ENCODE data around the gene FGF22.
"Not testable (repeated sequence)": the region's sequence is repeated elsewhere in the genome, so short reads cannot be mapped to it uniquely, and the experiment has no call there.

FGF22 gene

DNA sequence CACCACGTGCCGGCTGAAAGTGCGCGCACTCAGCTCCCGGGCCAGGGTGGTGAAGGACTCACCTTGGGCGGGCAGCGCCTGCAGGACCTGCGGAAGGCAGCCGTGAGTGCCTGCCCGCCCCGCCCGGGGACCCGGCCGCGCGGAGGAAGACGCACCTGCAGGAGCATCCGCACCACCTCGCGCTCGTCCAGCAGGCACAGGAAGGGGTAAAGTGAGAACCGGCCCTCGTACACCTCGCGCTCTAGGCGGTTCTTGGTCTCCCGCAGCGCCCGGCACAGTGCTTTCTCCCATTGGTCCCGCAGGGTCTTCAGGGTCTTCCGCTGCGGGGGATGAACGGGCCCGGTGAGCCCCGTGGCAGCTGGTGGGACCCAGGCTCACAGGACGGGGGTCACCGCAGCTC lies 17.0 kb upstream of the FGF22 start:
- DNase-seq (ENCODE audit: low spot score): no peak

DNA sequence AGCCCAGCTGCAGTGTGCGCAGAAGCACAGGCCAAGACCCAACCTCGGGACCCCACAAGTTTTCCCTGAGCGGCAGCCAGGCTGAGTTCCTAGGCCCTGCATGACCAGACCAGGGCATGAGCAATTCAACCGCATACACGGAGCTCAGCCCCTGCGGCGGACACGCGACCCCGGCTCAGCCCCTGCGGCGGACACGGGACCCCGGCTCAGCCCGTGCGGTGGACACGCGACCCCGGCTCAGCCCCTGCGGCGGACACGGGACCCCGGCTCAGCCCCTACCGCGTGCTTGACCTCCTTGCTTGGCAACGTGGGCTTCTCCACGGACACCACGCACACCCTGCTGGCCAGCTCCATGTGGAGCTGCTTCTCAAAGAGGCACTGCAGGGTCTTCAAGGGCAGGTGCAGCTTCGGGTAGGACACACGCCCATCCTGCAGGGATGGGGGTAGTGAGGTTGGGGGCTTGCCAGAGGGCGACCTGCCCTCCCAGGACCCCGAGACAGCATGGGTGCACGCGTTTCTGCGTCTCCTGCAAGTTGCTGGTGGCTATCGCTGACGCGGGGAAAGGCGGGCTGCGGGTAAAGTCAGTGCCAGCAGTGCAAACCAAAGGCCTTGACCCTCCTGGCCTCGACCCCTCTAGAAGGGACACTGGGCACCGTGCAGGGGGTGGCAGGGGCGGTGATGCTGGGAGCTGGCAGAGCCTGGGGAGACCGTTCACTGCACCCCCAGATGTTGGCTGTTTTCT lies 16.3 kb upstream of the FGF22 start:
- no peak for DNase-seq (ENCODE audit: low spot score)

DNA sequence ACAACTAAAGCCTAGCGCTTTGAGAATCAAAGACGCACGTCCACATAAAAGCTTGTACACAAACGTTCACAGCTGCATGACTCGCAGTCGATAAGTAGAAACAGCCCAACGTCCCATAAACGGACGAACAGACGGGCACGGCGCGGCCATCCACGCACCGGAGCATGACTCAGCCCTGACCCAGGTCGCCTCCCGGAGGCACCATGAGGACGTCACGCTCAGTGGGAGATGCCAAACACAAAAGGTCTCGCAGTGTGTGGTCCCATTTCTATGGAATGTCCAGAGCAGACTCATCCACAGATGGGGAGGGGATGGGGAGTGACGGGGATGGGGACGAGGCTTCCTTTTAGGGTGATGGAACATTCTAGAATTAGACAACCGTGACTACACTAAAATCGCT lies 15.7 kb upstream of the FGF22 start:
- no peak for DNase-seq (ENCODE audit: low spot score)

DNA sequence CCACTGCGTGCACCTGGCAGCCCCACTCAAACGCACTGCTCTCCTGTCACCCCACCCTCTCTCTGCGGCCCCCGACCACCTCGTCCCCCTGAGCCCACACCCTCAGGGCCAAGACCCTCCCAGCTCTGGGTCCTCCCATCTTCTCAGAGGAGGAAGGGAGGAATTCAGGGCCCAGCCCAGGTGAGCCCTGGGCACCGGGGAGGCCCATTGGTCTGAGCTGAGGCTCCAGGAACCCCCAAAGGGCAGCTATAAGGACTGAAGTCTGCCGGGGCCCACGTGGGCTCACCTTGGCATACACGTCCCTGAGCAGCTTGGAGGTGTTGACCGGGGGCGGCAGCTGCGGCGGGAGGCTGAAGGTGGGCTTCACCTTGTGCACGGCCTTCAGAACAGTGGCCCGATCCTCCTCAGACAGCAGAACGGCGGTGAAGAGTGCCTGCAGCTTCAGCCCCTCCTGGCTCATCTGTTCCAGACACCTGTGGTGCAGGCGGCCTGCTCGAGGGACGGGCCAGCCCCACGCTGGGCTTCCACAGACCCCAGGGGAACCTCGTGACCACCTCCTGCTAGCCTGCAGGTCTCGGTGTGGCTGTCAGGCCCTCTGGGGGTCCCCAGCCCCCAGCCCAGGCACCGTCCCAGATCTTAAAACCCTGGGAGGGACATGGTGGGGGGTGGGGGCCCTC lies 15.1 kb upstream of the FGF22 start:
- no peak for DNase-seq (ENCODE audit: low spot score)

DNA sequence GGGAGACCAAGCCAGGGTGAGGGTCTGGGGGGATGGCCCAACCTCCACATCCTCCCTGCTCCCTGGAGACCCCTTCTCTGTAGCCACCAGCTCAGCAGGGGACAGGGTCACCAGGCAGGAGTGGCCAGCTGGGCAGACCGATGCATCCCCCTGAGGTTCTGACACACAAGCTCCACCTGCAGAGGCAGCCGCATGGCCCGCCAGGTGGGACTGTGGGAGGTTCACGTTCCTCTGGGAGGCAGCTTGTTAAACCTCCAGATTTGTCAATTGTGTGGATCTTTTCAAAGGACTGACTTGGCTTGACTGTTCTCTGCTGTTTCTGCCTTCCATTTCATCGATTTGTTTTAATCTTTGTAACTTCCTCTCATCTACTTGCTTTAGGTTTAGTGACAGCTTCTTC lies 14.4 kb upstream of the FGF22 start:
- DNase-seq (ENCODE audit: low spot score): no peak

DNA sequence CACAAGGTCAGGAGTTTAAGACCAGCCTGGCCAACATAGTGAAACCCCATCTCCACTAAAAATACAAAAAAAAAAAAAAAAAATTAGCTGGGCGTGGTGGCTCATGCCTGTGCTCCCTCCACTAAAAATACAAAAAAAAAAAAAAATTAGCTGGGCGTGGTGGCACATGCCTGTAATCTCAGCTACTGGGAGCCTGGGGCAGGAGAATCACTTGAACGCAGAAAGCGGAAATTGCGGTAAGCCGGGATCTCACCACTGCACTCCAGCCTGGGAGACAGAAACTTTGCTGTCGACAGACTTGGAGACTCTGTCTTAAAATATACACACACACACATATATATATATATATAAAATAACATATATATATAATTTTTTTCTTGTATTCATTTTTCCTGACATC lies 13.1 kb upstream of the FGF22 start:
- not testable (repeated sequence) for DNase-seq (ENCODE audit: low spot score)

DNA sequence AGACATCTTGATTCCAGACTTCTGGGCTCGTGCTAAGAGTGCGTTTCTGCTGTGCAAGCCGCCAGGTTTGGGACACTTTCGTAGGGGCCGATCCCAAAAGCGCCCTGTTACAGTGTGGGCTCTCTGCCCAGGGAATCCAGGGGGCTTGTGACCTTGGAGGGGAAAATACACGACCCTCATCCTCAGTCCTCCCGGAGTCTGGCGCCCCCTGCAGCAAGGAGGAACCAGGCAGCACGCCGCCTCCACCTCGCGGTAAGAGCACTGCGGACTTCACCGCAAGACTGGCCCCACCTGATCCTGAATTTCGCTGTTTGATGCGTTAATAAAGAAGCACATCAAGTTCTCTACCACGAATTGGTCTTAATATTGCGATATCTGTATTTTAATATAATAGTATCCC lies 11.5 kb upstream of the FGF22 start:
- DNase-seq (ENCODE audit: low spot score): no peak

DNA sequence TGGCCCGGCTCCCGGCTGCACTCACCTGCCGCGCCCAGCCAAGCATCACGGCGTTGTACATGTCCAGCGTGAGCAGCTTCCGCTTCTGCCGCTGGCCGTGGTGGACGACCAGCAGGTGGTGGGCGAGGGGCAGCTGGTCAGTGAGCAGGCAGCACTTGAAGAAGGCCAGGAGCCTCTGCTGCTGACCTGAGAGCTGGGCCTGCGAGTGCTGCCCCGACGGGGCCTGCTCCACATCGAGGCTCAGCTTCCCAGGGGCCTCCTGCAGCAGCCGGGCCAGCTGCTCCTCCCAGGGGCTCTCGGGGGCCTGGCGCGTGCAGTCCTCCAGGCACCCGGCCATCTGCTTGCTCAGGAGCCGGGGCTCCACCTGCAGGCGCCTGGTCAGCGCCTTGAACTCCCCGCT lies 10.2 kb upstream of the FGF22 start:
- not testable (repeated sequence) for DNase-seq (ENCODE audit: low spot score)

DNA sequence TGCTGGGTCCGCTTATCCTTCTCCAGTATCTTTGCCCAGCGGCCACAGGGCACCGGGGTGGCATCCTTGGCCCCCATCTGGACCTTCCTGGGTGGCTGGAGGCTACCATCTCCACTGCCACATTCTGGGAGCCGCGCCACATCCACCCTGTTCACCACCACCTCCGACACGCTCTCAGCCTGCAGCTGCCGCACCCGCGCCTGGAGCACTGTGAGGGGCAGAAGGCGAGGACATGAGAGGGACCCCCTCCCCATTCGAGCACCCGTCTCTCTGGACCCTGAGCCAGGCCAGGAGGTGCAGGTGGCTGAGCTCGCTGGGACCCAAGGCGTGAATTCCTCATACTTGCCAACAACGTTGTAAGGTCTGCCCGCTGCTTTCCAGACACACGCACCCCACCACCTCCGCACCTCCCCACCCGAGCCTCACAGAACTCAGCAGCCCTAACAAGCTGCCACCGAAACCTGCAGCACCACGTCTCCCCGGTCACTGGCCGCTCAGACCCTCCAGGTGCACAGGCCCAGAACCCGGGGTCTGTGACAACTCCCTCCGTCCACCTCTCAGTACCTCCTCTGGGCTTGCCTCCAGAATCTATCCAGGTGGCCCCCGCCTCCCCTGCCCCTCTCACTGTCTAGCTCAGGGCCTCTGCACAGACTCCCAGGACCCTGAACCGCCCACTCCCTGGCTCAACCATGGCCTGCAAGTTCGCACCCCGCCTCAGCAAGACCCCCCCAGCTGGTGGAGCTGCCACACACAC lies 9.5 kb upstream of the FGF22 start:
- DNase-seq (ENCODE audit: low spot score): no peak

DNA sequence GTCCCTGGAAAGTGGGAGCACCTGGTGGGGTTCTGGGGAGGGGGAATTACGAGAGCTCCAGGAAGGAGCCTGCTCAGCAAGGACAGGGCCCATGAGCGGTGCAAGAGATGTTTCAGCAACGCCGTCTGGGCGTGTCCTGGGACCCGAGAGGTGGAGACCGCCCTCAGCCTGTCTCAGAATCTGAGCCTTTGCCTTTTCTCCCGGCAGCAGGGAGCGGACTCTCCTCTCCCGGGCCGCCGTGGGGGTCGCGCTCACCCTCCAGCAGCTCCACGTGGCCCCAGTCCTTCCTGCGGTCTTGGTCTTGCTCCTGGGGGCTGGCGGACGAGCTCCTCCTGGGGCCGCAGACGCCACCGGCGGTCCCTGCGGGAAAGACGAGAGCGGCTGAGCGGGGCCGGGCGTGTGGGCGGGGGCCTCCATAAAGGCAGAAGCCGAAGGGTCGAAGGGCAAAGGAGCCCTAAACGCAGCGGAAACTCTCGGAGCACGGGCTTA lies 7.1 kb upstream of the FGF22 start:
- peak; percentile 79 for DNase-seq (ENCODE audit: low spot score)

DNA sequence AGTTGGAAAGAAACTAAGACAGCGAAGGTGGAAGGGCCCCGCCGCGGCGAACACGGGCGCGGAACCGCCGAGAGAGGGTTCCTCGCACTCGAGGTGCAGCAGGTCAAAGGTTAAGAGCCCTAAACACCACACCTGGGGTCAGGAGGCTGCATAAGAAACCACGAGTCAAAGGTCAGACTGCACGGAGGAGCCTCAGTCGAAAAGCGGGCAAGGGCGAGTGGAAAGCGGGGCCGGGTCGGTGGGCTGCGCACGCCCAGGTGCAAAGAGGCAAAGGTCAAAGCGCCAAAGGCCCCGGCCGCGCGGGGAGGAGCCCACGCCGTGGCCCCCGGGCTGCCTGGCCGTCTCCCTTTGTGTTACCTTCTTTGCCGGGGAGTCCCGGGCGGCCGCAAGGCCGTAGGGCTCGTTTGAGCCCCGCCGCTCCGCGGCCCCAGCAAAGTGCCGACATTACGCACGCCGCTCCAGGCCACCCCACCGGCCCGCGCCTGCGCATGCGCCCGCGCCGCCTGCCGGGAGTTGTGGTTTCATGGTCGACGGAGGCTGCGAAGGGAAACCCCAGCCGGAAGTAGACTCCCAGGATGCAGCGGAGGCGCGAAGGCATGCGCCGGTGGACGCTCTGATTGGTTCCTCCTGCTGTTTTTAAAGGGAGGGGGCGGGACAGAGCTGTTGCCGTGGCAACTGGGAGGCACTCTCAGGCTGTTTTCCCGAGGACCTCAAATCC lies 6.5 kb upstream of the FGF22 start, which contains the start of gene POLRMT:
POLRMT (minus strand) TSS at position 470 of the 718 bp plus-strand sequence; CDS start at position 445, 25 bp downstream.
- peak; percentile 98 for DNase-seq (ENCODE audit: low spot score)

DNA sequence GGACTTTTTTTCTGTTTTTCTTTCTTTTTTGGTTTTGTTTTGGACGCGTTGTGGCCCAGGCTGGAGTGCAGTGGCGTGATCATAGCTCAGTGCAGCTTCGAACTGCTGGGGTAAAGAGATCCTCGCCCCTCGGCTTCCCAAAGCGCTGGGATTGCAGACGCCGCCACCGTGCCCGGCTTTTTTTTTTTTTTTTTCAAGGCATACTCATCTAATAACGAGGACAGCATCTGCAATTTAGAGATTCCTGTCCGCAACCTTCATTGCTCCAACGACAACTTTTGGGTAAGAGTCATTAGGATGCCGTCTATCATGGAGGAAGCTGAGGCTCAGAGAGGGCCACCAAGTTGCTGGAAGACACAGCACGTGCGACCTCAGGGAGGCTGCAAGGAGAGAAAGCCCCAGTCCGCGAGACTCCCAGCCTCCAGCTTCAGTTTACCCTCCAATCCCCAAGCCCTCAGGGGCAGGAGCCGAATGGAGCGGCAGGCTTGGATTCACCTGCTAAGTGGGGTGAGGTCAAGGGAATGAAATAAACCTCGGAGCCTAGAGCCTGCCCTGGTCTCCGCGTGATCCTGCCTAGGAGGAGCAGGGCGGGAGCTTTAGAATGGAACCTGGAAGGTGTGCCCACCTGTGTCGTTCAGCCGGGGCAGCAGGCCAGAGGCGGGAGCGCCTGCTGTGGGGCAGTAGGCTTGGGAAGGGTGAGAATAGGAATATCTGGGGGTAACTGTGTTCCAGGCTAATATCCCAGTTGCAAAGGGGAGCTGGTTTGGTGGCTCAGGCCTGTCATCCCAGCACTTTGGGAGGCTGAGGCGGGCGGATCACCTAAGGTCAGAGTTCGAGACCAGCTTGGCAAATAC lies 5.7 kb upstream of the FGF22 start:
- DNase-seq (ENCODE audit: low spot score): no peak

DNA sequence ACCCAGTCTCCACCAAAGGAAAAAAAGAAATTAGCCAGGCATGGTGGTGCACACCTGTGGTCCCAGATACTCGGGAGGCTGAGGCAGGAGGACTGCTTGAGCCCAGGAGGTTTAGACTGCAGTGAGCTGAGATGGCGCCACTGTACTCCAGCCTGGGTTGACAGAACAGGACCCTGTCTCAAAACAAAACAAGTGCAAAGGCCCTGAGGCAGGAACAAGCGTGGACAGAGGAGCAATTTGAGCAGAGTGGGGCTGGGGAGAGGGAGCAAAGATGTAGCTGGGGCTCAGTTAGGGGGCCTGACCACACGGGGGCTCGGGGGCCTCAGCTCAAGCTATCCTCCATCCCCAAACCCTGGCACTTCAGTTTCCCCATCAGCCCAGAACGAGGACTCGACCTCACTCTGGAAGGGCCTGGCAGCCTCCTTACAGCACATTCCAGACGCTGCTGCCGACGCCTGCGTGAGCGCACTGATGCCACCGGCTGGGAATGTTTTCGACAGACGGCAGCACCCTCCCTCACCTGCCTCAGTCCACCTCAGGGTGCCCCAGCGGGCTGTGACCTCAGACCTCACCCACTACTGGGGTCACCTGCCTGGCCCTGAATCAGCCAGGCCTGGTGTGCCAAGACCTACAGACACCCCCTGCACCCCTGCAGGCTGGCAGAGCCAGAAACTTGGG lies 4.6 kb upstream of the FGF22 start:
- no peak for DNase-seq (ENCODE audit: low spot score)

DNA sequence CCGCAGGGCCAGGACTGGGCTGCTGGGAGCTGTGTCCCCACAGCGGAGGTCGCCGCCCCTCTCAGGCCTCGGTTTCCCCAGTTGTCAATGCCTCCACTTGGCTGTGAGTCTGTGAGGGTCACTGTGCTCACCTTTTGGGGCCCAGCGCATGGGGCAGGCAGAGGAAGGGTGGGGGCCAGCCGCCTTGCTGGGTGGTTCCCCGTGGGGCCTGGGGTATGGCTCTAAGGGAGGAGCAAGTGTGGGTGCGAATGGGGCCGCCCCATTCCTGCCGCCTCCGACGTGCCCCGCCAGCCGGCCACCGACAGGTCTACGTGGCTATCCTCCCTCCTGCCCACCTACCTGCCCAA lies 800 bp upstream of the FGF22 start:
- DNase-seq (ENCODE audit: low spot score): no peak

DNA sequence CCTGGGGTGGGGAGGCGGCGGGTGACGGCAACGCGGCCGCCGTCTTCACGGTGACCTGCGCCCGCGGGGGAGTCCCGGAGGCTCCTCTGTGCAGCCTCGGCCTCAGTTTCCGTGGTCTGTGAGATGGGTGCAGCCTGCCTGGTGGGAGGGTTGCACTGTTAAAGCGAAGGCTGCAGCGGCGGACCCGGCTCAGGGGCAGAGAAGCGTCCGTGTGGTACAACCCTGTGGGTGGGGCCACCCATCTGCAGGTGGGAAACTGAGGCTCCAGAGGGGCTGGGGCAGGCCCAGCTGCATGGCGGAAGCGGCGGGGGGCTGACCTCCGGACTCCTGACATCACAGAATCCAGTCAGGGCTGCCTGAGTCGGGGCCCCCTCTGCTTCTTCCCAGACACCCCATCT lies 481 bp downstream of the FGF22 start:
- DNase-seq (ENCODE audit: low spot score): no peak

DNA sequence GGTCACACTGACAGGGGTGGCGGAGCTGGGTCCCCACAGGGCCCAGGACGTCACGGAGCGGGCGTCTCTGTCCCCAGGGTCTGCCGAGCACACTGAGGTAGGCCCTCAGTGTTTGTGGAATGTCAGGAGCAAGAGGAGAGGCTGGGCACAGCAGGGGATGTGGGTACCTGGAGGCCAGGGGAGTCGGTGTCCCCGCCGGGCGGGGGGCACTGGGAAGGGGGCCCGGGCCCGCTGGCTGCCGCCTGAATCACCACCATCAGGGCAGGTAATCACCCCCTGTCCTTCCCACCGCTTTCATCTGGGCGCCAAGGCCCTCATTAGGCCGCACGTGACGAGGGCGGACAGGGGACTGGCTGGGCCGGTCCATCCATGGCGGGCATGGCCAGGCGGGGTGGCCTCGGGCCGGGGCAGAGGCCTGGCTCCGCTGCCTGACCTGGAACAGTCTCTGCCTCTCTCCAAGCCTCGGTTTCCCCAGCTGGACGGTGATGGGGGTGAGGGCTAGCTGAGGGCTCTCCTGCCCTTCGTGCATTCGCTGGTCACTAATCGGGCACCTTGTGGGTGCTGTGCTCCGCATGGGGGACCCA lies 1.0 kb downstream of the FGF22 start:
- DNase-seq (ENCODE audit: low spot score): no peak

DNA sequence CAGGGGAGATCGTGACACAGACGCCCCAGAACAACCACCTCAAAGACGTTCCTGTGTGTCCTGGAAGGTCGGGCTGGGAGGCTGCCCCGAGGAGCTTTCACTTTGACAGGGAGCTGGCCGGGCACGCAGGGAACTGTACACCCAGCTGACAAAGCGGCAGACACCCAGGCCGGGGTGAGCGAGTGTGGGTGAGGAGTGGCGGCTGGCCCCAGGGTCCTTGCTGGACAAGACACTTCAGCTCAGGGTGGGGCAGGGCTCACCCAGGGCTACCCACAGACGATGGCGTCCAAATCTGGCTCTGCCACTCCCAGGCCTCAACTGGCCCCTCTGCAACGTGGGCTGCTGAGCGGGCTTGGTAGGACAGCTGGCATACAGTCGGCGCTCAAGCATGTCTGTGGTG lies 2.0 kb downstream of the FGF22 start:
- no peak for DNase-seq (ENCODE audit: low spot score)

DNA sequence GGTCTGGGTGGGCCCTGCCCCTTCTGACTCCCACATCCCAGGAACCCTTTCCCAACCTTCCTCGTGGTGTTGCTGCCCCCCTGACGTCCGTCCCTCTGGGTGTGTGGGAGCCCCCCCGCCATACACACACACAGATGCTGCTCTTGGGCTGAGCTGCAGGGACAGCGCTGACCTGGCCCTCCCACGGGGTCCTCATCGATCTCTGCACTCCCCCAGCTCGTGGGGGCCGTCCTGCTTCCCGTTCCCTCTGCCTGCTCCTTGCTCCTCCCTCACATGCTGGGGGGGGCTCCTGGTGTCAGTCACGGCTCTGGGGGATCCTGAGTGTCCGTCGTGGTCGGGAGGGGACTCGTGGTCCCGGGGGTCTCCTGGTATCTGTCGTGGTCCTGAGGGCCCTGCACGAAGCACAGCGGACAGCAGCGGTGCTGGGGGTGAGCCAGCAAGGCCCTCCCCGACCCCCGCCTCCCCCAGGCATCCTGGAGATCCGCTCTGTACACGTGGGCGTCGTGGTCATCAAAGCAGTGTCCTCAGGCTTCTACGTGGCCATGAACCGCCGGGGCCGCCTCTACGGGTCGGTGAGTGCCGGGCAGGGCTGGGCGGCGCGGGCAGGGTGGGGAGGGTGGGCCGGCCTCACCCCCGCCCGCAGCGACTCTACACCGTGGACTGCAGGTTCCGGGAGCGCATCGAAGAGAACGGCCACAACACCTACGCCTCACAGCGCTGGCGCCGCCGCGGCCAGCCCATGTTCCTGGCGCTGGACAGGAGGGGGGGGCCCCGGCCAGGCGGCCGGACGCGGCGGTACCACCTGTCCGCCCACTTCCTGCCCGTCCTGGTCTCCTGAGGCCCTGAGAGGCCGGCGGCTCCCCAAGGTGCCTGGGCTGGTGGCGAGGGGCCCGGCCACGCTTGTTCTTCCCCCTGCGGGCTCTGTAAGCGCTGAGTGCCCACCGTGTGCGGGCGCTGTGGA lies 3.4 kb downstream of the FGF22 start:
- DNase-seq (ENCODE audit: low spot score): no peak

DNA sequence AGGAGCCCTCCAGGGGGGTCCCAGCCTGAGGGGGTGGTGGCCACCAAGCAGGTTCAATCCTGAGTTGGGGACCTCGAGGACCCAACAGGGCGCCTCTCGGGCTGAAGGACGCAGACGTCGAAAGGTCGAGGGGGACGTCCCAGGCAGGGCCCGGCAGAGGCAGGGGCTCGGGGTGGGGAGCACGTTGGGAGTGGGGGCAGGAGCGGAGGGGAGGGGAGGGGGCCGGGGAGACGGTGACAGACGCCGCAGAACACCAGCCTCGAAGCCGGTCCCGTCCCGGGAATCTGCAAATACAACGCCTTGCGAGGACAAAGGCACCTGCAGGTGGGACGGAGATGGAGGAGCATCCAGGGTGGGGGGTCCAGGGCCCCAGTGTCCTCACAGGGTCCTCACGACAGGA lies 4.1 kb downstream of the FGF22 start:
- no peak for DNase-seq (ENCODE audit: low spot score)

Measured in ecto neural progenitor cell (in vitro differentiated cells).